ENCODE results near the gene KLK6.
"Not testable (repeated sequence)": the region's sequence is repeated elsewhere in the genome, so short reads cannot be mapped to it uniquely, and the experiment has no call there.

KLK6 gene

DNA sequence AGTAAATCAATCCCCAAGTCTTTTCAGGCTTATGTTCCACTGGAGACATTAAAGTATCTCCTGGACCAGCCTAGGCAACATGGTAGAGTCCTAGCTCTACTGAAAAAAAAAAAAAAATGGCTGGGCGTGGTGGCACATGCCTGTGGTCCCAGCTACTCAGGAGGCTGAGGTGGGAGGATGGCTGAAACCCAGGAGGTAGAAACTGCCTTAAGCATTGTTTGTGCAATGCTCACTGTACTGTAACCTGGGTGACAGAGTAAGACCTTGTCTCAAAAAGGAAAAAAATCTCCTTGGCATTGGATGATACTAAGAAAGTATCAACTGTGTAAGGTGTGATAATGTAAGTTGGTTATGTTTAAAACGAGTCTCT lies 23.3 kb upstream of the KLK6 start:
- no peak for DNase-seq (ENCODE audit: low spot score)

DNA sequence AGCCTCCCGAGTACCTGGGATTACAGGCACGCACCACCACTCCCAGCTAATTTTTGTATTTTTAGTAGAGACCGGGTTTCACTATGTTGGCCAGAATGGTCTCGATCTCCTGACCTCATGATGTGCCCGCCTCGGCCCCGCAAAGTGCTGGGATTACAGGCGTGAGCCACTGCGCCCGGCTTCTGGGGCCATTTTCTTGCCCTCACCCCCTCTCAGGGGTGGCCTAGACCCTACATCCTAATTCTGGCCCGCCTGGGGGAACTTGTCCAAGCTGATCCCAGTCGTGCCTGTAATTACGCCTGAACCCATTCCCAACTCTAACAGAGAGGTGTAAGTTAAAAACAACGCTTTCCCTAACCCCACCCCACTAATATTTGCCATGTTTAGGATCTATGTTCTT lies 15.0 kb upstream of the KLK6 start:
- DNase-seq (ENCODE audit: low spot score), result not testable (repeated sequence)

DNA sequence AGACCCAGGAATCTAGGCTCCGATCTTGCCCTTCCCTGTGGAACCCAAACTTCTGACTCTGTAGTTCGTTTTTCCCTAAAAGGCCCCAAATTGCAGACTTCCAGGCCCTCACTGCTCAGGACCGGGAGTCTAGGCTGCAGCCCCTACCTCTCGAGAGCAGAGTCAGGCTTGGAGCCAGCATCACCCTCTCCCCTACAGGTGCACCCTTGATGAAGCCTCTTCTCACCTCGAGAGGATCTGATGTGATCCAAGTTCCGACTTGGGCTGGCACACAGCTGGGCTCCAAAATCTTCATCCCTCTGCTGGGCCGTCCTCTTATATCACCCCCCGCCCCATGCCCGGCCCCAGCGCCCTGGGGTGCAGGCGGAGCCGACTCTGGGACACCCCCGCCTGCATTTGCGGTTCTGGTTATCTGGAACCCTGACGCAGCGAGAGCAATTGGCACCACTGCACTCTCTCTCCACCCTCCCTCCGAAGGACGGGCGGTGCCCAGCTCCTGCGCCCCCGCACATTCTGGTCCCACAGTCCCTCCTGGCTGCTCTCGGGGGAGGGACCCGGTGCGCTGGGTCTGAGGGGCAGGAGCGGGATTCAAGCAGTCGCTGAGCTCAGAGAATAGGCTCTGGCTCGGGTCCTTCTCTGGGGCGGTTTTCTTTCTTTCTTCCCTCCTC lies 14.4 kb upstream of the KLK6 start, which contains the start of gene KLK7:
Gene KLK7, minus strand, starts transcription at position 293 of the 668 bp plus-strand sequence. CDS start 1,518 bp downstream, outside the sequence.
- no peak for DNase-seq (ENCODE audit: low spot score)

DNA sequence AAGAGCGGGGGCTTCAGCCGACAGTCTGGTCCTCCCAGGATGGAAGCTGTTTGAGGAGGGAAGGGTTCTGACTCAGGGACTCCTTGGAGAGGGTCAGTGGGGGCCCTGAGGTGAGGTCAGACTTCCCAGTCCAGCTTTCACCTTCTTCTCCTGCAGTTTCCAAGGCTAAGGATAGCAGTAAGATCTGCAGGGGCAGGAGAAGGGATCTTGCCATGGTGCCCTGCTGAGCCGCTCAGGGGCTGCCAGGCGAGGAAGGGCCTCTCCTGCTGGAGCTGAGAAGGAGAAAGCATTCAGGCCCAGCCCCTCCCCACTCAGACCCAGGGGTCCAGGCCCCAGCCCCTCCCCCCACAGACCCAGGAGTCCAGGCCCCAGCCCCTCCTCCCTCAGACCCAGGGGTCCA lies 12.8 kb upstream of the KLK6 start:
- no peak for DNase-seq (ENCODE audit: low spot score)

DNA sequence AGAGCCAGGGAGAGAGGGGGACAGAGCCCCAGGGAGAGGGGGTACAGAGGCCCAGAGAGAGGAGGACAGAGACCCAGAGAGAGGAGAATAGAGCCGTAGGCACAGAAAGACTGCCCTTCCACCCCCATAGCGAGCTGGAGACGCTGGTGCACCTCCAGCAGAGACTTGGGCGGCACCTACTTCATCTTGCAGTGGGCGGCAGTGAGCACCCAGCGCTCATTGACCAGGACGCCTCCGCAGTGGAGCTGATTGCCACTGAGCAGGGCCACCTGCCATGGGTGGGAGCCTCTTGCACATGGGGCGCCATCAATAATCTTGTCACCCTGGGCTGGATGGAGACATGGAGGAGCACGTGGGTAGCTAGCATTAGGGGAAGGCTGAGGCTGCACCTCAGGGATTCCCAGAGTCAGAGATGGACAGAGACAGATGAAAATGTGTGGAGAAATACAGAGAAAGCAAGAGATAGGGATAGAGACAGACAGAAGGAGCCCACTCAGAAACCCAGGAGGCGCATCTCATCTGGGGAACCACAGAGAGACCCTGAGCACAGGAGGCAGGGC lies 12.3 kb upstream of the KLK6 start:
- DNase-seq (ENCODE audit: low spot score), result no peak

DNA sequence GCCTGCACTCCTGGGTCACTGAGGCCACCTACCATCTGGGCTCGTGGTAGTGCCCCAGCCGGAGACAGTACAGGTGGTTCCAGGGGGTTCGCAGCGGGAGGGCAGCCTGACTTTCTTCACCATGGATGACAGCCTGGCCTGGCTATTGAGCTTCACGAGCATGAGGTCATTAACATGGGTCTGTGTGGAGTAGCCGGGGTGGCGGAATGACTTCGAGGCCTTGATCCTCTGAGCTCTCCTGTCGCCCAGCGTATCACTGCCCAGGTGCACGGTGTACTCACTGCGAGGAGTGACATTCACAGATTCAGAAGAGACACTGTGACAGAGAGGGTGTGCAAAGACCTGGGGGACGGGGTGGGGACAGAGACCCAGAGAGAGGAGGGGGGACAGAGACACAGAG lies 10.8 kb upstream of the KLK6 start:
- no peak for DNase-seq (ENCODE audit: low spot score)

DNA sequence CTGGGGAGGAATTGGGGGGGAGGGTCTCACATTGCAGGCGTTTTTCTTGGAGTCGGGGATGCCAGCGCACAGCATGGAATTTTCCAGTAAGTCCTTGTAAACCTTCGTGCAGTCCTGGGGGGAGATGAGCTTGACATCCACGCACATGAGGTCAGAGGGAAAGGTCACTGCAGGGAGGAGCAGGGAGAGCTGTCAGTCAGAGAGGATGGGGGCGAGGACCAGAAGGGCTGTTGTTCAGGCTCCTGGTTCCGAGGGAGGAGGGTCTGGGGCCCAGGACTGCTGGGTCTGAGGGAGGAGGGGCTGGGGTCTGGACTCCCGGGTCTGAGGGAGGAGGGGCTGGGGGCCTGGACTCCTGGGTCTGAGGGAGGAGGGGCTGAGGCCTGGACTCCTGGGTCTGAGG lies 10.4 kb upstream of the KLK6 start:
- DNase-seq (ENCODE audit: low spot score), result no peak

DNA sequence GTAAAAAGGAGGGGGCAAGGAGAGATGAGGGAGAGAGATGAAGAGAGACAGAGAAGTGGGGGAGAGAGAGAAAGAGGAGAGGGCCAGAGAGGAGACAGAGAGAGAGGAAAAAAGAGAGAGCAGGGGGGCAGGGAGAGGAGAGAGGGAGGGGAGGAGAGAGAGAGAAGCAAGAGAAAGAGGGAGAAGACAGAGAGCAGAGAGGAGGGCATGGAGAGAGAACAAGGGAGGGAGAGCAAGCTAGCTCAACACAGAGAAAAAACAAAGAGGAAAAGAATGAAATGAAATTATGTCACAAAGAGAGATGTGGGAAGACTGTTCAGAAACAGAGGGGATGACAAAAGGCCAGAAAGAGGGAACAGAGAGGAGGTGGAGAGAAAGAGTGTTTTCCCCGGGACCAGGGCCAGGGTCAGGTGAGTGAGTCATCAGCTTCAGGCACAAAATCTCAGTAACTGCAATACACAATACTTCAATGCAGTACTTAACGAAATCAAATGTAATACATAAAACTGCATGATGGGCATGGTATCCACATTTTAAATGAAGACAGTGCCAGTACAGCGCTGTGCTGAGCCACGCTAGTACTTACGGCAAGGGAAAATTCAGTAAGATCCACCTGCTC lies 9.5 kb upstream of the KLK6 start:
- no peak for DNase-seq (ENCODE audit: low spot score)

DNA sequence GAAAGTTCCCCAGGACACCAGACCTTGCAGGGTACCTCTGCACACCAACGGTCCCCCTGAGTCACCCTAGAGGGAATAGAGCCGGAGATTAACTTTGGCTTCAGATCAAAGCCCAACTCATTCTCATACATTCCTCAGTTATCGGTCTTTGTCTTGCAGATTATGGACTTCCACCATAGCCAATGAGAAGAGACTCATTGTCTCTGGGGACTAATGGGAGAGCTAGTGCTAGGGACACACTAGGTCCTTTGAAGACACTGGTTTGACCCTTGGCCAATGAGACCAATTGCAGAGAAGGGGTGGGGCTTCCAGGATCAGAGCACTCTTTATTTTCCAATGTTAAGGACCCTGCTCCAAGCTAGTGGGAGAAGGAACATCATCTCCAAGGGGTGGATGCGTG lies 8.2 kb upstream of the KLK6 start:
- DNase-seq (ENCODE audit: low spot score), result no peak

DNA sequence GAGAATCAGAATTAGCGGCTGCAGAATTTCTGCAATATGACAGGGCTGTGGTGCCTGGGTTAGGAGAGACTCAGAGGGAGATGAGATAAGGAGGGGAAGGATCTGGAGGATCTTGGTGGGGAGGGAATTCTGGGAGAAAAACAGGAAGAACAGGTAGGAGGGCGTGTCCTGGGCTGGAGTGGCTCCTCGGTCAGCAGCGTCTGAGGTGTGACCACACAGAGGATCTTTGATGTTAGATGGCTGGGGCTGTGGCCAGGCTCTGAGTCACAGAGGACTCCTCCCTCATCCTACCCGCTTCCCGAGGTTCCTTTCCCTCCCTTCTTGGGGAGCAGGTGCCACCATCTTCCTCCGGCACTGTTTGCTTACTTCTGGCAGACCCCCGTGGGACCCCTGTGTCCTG lies 6.4 kb upstream of the KLK6 start:
- no peak for DNase-seq (ENCODE audit: low spot score)

DNA sequence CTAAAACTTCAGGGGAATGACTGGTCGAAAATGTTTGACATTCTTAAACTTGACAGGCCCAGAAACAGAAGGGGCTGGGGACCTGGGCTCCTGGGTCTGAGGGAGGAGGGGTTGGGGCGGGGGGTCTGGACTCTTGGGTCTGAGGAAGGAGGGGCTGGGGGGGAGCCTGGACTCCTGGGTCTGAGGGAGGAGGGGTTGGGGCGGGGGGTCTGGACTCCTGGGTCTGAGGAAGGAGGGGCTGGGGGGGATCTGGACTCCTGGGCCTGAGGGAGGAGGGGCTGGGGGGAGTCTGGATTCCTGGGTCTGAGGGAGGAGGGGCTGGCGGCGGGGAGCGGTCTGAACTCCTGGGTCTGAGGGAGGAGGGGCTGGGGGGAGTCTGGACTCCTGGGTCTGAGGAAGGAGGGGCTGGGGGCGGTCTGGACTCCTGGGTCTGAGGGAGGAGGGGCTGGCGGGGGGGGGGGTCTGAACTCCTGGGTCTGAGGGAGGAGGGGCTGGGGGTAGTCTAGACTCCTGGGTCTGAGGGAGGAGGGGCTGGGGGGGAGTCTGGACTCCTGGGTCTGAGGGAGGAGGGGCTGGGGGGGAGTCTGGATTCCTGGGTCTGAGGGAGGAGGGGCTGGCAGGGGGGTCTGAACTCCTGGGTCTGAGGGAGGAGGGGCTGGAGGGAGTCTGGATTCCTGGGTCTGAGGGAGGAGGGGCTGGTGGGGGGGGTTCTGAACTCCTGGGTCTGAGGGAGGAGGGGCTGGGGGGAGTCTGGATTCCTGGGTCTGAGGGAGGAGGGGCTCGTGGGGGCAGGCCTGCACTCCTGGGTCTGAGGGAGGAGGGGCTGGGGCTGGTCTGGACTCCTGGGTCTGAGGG lies 5.5 kb upstream of the KLK6 start:
- DNase-seq (ENCODE audit: low spot score), result no peak

DNA sequence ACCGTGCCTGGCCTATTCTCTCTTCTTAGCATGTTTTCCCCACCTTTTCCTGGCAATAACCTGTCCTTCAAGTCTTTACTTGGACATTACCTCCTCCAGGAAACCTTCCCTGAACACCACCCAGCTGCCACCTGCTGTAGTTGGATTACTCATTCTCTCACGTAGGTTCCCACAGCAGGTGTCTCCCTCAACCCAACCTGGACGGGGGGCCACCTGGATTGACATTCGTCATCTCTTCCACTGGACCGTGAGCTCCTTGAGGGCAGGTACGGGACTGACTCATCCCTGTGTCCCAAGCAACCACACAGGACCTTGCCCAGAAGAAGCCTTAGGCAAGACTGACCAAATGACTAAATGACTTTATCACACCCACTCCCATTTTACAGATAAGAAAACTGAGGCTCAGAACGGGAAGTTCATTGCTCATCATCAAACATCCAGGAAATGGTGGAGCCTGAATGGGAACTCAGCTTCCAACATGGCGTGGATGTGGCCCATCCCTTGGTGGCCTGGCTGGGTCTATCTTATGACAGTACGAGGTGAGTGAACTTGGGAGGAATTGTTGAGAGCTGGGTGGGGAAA lies 3.5 kb upstream of the KLK6 start:
- no peak for DNase-seq (ENCODE audit: low spot score)

DNA sequence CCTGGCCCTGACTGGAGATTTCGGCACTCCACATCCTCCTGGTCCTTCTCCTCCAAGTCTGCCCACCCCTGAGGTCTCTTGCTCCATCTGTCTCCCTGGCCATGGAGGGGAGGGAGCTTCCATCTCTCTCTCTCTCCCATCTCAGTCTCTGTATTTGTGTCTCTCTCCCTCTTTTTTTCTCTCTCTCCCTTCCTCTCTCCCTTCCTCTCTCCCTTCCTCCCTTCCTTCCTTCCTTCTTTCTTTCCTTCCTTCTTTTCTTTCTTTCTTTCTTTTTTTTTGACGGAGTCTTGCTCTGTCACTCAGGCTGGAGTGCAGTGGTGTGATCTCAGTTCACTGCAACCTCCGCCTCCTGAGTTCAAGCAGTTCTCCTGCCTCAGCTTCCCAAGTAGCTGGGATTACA lies 419 bp upstream of the KLK6 start:
- not testable (repeated sequence) for DNase-seq (ENCODE audit: low spot score)

DNA sequence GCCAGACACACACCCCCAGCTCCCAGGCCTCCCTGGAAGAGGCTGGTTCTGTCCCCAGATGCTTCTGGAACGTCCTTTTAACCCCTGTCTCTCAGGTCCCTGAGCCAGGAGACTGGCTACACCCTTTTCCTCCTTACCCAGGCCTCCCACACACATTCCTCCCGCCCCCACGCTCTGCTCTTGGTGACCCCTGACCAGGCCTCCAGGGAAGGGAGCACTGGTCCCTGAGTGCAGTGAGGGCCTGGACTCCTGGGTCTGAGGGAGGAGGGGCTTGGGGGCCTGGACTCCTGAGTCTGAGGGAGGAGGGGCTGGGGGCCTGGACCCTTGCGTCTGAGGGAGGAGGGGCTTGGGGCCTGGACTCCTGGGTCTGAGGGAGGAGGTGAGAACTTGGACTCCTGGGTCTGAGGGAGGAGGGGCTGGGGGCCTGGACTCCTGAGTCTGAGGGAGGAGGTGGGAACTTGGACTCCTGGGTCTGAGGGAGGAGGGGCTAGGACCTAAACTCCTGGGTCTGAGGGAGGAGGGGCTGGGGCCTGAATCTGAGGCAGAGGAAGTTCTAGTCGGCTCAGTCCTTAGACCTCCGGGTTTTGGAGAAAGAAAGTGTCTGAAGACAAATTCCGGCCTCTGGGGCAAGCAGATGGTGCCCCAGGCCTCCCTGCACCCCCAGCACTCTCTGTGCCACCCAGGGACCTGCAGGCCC lies 527 bp downstream of the KLK6 start:
- DNase-seq (ENCODE audit: low spot score), result no peak

DNA sequence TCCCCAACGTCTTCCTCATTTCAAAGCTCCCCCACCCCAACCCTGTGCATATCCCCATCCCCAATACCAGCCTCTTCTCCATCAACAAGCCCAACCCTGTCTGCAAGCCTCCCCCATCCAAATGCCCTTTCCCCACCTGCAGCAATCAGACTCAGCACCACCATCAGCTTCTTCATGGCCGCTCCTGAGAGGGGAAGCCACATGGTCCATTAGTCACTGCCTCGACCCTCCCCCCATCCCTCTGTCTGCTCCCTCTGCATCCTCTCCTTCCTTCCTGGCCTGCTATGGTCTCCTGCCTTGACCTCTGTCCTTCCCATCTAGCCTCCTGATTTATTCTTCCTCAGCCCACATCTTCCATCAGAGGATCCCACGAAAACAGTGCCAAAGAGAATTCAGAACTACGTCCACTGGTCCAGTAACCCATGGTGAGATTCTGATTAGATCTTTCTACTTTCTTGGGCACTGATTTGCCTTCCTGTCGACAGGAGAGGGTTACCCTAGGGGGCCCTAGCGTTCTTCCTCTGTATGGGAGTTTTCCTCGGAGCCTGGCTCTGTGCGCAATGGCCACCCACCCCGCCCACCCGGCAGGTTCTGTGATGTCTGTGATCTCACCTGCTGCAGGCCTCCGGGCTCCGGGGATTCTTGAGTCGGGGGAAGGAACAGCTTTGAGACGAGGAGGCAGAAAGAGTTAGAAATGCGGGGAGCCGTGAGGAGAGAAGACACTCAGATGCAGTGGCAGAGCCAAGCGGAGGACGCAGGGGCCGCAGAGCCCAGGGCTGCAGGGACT lies 1.3 kb downstream of the KLK6 start:
- peak; percentile 24 for DNase-seq (ENCODE audit: low spot score)

DNA sequence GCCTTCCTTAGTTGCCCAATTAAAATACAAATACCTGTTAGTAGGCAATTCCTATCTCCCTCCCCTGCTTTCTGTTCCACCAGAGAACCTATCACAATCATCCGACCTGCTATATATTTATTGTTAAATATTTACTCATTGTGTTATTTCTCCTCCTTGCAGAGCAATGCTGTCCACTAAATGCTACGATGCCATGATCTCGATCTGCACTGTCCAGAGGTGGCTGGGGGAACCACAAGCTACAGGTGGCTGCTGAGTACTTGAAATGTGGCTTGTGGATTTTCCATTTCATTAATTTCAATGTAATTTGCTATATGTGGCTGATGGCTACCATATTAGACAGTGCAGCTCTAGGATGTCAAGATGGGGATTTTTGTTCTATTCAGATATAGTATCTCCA lies 5.1 kb downstream of the KLK6 start:
- no peak for DNase-seq (ENCODE audit: low spot score)

DNA sequence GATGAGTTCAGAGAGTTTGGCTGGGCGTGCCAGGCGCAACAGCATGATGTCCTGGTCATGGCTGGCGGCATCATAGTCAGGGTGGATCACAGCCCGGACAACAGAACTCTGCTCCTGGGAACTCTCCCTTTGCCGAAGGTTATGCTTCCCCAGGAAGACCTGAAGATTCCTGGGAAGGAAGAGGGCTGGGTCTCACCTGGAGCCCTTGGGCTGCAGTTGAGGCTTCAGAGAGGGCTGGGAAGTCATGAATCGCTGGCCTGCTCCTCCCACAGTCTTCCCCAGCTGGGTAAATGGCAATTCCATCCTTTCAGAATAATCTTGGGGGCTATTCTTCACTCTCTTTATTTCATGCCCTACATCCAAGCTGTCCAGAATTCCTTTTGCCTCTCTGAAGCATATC lies 6.0 kb downstream of the KLK6 start:
- no peak for DNase-seq (ENCODE audit: low spot score)

DNA sequence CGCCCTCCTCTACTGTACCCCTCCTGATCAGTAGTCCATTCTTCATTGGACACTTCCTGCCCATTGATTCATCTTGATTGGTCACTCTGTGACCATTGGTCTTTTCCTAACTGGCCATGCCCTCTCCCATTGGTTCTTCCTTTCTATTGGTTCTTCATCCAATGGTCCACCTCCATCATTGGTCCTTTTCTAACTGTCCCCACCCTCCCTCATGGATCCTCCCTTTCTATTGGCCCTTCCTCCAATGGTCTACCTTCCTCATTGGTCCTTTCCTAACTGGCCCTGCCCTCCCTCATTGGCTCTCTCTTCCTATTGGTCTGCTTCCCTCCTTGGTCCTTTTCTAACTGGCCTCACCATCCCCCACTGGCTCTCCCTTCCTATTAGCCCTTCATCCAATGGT lies 7.1 kb downstream of the KLK6 start:
- DNase-seq (ENCODE audit: low spot score), result no peak

DNA sequence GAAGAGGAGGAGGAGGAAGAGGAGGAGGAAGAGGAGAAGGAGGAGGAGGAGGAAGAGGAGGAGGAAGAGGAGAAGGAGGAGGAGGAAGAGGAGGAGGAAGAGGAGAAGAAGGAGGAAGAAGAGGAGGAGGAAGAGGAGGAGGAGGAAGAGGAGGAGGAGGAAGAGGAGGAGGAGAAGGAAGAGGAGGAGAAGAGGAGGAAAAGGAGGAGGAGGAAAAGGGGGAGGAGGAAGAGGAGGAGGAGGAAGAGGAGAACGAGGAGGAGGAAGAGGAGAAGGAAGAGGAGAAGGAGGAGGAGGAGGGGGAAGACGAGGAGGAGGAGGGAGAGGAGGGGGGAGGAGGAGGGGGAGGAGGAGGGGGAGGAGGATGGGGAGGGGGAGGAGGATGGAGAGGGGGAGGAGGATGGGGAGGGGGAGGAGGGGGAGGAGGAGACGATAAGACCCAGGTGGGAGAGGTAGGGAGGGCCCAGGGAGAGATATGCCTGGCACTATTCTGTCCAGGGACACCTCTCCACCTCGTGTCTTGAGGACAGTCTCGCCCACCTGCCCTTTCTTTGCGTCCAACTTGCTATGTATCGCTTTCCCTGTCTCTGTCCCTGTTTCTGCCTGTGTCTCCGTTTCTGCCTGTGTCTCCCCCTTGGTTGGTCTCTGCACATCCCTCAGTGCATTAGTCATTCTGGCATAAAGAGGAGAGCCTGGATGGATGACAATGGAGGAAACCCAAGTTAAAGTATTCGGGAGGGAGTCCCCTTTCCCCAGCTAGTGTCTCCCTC lies 9.5 kb downstream of the KLK6 start:
- DNase-seq (ENCODE audit: low spot score), result no peak

DNA sequence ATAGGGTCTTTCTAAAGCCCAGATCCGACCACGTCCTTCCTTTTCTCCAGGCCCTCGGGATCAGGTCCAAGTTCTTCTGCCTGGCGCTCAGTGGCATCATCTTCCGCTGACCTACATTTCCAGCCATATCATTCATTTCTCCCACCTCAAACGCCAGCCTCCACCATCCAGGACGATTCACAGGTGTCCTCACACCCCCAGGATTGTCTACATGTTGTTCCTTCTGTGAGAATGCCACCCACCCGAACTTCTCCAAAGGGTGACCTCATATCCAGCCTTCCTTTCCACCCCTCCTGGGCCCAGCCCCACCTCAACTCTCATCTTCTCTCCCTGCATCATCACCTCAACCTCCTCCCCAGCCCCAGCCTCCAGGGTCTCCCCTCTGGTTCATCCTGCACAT lies 11.8 kb downstream of the KLK6 start:
- no peak for DNase-seq (ENCODE audit: low spot score)

All from kidney capillary endothelial cell (primary cell).